ENCODE measurements around the gene SYT6.

SYT6 gene

DNA sequence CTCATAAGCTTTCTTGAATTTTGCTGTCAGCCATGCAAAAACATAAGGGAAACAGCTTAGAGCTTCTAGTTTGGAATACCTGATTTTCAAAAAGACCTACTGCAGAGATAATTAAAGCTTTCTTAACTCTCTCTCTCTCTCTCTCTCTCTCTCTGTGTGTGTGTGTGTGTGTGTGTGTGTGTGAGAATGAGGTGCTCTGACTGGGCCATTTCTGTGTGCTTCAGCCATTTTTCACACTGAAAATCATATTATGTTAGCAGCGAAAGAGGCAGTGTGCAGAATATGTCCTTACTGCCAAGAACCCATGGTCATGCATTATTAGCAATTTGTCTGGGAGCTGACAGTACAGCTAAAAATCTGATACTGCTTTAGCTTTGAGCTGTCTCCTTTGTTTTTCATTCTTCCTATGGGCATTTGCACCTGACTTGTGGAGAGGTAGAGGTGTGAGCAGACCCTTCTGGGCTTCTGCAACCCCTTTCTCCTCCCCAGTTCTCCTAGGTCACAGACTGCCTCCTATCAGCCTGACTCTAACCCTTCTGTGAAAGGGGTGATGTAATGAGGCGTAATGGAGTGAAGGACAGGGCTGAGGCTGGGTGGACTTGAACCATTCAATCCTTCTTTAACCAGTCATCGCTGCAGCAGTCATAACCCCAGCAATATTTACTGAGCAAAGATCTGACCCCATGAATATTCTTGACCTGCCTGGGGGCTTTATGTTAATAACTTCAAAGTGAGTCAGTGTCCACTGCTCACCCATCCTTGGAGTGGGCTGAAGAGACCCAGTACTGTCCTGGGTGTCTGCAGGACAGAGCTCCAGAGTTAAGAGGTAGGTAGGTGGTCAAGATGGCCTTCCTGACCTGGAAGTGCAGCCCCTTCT, 61.2 kb downstream of the SYT6 start:
- DNase-seq (ENCODE audit: low read depth), result no peak

DNA sequence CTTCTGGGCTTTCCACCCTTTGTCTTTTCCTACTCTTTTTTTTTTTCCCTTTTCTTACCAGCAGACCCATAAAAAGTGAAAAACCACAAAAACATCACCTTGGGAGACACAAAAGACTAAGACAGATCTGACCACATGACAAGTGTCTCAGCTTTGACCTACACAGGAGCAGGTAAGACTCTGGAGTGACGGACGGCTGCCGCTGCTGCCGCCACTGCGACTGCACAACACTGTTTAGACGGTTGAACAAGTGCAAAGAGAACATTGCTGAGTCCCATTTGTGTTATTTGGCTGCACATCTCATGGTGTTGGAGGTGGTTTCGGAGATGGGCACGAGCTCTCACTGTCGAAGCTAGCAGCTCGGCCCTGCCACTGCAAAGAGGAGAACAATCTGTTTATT, 62.0 kb downstream of the SYT6 start:
- no peak for DNase-seq (ENCODE audit: low read depth)

DNA sequence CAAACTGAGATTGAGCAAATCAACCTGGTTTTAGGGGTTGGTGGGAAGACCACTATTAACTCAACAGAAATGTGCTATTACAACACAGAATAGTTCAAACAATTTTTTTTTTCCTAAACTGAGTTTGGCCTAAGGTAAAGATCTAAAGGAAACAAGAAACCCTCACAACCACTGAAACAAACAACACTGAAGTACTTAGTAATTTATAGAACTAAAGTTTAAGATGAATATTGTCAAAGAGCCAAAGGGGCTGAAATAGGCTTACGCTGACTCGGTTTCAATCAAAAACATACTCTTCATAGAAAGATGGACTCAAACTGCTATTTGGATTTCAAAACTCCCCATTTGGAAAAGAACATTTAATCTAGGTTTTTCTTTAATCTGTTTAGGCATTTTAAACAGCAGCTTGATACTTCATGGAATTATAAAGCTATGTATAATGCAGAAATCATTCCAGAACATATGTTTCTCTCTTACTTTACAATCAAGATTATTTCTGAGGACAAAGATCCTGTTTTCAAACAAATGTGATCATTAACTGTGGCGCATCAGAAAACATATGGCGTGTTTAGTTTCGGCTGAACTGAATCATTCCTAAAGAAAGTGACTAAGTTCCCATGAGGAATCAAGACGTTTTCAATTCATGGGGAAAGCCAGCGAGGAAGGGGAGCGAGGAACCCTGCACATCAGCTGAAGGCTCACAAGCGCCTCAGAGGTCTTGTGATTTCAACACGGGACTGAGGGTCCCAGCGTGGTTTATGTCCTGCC, 62.7 kb downstream of the SYT6 start:
- DNase-seq (ENCODE audit: low read depth), result no peak

DNA sequence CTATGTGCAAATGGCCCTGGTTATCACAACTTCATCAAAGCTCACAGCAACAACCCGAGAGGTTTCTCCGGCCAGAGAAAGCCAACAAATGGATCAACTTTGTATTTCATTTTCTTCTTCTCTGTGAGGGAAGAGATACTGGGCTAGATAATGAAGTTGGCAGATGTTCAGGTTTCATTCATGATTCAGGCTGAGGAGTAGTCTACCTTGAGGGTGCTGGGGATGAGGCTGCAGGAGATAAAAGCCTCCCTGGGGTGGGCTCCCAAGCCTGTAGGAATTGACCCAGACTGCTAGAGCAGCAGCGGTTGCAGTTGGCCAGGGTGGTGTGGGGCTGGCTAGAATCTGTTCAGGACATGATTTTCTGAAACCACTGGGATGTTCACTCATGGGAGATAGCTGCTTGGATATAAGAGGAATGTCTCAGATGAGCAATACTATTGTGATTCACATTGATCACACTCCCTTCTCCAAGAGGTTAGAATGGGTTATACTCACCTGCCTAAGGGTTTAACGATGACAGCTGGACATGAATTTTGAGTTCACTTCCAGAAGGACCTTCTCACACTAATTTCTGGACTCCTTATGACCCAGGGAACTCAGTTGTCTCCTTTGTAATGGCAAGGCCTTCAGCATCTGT, 64.0 kb downstream of the SYT6 start:
- no peak for DNase-seq (ENCODE audit: low read depth)

DNA sequence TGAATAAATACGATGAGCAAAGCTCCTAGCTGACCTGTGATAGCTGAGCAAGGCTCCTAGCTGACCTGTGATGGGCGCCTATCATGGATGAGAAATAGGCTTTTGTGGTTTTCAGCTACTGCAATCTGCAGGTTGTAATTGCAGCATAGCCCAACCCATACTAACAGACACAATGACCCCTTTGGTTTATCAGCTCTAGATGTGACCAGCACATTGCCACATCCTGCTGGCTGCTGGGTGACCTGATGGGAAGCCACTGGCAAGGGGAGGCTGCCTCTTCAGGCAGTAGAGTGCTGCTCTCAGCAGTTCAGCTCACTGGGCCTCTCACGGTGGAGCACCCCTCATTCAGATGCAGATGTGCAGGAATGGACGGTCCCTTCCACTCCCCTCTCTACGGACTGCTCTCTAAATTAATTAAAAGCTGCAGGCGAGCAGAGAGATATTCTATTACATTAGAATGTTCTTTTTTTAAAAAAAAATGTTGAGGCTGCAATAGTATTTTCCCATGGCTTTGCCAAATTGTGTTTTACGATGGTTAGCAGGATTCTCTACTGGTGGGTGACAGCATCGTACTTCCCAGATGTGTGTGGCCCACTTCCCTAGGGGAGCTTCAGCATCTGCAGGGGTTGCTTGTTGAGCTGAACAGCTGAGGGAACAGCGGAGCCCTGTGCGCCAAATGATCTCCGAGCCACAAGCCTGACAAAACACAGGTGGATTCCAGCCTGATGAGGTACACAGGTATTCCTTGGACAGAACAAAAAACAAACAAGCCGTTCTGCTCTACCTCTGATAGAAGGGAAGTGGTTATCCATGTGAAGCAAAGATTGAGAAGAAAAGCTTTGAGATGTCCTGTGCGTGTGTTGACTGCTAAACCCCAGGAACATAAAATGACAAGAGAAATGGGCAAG, 65.0 kb downstream of the SYT6 start:
- DNase-seq (ENCODE audit: low read depth), result no peak

DNA sequence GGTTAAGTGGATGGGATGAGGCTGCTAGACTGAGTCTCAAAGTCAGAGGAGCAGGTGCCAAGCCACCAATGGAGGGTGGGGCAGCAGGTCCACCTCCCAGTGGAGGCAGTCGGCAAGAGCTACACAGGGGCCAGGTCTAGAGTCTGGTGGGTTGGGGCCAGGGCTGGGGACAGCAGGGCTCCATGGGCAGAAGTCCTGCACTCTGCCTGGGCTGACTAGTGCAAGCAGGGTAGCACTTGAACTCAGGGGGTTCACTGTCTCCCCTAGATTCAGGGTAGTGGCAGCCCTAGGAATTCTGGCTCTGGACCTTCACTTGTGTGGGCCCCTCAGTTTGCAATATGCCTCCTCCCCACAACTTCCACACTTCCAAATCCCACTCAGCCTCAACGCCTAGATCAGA, 66.2 kb downstream of the SYT6 start:
- DNase-seq (ENCODE audit: low read depth), result no peak

DNA sequence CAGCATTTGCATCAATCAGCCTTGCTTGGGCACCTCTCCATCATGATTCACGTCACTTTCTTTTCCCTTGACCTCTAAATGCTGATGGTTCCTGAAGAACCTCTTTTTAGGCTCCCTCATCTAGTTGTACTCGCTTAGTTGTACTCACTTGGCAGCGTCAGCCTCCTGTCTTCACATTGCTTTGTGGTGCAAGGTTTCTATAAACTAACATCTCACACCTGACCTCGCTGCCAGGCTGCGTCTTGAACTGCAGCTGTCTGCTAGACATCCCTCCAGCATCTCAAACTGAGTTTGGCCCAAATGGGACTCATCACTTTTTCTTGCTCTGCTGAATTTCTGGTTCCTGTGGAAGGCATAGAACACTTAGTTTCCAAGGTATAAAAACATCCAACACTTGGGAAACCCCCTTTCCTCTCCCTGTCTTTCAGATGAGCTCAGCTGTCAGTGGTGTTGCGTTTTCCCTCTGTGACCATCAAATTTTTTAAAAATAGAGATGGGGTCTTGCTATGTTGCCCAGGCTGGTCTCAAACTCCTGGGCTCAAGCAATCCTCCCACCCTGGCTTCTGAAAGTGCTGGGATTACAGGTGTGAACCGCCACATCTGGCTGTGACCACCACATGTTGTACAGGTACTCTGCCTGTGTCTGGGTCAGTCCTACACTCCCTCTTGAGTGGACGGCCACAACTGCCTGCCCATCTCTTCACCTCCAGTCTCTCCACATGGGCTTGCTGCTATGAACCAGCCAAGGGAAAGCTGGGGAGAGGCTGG, 66.9 kb downstream of the SYT6 start:
- no peak for DNase-seq (ENCODE audit: low read depth)

DNA sequence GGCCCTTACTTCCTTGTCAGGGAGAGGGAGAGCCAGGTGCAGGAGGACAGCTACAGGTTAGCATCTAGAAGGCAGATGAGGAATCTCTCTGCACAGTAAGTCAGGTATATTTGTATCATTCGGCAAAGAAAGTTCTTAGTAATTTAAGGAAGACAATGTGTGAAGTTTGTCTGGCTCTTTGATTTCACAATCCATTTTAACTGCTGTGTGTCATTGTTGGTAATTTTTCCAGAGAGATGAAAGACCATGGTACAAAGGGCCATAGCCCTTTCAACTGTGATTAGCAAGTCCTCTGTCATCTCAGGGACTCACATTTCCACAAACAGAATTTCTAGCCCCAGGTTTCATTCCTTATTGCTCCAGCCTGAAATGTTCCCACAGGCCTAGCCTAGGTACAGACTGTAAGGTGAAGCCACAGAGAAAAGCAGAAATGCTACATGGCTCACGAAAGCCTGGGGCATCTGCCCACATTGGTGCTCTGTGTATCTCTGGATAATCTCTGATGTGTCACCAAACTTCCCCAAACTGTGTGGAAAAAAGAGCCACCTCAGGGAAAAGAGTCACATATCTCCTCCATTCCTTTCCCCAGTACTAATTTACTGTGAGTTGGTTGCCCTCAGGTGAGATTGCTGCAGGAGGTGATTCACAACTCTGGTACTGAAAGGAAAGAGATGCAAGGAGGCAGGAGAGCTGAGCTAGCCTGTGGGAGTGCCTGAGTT, 70.6 kb downstream of the SYT6 start:
- DNase-seq (ENCODE audit: low read depth), result no peak

DNA sequence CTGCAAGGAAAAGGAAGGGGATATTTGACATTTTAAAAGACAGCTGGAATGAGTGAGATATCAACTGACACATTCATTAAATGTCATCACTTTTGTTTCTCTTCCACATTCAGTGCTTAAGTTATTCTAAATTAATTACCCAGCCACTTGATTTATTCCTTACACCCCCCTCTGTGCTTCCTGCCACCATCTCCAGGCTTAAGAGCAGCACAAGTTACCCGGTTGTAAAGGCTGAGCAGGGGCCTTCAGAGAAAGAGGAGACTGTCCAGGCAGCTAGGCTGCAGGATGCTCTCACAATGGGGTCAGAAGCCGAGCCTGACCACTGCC, 71.4 kb downstream of the SYT6 start:
- DNase-seq (ENCODE audit: low read depth), result no peak

DNA sequence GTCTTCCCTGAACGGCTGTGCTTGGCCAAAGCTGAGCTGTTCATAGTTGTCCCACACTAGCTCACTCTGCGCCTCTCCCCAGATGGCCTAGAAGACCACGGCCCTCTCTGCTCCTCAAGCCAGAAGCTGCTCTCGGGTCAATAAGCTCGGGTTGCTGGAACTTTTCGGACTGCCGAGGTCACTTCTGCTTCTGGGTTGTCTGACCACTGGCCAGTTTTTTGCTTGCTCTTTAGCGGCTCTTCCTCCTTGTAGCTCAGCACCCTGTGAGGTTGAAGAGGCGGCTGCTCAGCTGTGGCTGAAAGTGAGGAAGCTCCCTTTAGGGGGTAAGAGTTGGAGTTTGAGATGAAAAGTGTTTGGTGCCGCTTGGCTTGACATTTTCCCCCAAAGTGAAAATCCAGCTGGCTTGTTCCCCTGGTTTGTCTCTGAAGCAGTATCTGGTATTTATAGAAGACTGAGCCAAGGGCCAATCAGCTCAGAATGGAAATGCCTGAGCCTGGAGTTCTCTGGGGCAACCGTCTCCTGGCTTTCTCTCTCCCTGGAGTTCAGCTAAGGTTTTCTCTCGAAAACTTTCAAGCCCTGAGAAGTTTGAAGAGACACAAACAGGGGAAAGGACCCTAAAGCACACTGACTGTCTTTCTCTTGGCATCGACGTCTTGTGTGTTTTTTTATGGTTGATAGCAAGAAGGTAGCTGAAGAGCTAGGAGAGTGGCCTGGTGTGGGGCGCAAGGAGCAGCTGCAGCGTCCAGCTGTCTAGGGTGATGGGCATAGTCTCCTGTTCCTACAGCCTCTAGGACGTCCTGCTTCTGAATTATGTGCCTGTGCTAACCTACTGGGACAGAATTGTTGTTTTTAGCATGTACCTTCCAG, 72.0 kb downstream of the SYT6 start:
- no peak for DNase-seq (ENCODE audit: low read depth)

DNA sequence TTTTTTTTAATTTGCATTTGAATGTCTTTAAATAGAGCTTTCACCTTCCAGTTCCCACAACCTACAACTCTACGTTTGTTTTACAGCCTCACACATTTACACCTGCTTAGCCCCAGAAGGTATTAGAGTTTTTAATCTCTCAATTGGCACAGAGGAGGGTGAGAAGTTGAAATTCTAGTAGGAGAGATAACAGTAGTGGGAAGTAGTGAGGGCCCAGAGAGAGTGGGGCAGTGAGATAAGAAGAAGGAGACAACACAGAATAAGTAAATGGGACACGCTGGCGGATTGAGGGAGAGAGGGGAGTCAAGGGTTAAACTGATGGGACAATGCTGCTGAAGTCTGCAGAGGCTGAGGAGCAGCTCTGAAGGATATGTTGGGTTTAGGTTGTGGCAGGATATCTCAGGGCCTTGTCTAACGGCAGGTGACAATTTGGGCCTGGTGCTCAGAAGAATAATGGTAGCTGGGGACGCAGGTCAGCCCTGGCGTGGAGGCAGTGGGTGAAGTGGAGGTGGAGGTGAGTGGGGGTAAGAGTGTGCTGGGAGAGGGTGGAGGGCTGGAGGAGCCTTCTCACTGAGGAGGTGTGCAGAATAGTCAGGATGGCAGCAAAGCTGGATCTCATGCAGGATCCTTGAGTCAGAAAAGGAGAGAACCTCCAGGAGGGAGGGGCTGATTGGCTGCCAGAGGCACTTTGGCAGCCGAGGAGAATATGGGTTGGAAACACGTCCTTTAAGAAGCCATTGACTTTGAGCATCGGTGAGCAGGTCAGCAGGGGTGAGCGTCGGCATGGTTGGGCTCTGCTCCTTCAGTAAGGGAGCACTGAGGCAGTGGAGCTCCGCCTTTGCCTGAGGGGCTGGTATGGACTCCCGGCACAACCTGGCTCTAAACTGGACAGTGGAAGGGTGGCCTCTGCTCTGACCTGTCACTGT, 72.9 kb downstream of the SYT6 start:
- DNase-seq (ENCODE audit: low read depth), result no peak

DNA sequence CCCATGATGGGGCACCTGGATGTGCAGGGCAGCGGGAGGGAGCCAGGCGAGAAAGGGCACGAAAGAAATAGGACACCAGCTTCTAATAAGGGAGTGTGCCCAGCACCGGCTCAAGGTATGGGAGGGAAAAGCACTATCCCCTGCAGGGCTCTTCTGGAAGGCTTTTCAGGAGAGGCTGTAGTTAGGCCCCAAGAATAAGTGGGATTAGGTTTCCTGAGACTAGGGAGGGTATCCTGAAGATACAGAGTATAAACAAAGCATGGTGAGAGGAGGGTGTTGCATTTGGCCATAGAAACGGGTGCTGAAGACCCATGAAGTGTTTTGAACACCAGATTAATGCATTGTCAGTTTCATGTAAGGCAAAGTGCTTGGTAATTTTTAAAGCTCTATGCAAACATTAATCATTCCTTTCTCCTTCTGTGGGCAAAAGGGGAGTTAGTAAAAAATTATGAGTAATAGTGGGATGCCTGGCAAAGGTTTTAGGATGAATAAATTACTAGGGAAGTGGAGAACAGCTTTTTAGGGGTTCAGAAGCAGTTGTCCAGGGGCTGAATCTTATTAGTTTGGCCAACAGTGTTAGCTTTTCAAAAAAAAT, 74.0 kb downstream of the SYT6 start:
- DNase-seq (ENCODE audit: low read depth), result no peak

DNA sequence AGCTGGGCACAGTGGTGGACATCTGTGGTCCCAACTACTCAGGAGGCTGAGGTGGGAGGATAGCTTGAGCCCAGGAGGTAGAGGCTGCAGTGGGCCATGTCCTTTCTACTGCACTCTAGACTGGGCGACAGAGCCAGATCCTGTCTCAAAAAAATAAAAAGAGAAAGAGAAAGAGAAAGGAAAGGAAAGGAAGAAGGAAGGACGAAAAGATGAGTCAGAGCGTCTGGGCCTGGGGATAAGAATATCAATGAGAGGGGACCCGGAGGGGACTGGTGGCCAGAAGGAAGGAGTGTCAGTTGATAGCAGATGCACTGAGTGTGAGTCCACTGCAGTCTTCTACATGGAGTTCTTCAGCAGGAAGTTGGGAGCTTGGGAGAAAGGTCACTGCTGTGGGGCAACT, 75.6 kb downstream of the SYT6 start:
- DNase-seq (ENCODE audit: low read depth), result no peak

DNA sequence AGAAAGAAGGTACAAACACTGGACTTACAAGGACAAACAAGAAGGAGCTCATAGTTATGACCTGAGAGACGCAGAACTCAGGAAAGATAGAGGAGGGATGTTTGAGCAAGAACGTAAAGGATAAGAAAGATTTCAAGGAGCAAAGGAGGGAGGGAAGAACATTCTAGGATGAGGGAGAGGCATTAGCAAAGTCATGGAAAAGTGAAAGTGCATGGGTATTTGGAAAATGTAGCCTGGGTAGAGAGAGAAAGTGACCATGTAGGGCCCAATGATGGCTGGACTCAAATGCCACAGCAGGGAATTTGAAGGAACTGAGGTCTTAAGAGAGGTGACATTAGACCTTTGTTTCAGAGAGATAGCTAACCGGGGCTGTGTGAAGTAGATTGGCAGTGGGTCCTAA, 76.5 kb downstream of the SYT6 start:
- no peak for DNase-seq (ENCODE audit: low read depth)

DNA sequence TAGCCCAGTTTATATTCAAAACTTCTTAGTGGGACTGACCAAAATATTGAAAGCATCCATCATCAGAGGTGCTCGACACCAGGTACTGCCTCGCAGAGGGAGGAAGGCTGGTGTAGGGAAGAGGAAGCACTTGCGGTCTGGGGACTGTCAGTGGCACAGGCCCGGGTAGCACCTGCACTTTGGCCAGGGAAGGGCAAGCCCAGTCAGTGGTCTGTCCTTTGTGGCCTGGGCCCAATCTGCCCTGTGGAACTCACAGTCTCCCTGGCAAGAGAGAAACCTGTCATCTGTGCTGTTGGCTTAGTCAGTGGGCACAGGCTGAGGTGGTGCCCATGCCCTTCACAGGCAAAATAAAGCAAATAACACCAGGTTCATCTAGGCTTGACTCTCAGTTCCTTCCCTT, 77.4 kb downstream of the SYT6 start:
- no peak for DNase-seq (ENCODE audit: low read depth)

DNA sequence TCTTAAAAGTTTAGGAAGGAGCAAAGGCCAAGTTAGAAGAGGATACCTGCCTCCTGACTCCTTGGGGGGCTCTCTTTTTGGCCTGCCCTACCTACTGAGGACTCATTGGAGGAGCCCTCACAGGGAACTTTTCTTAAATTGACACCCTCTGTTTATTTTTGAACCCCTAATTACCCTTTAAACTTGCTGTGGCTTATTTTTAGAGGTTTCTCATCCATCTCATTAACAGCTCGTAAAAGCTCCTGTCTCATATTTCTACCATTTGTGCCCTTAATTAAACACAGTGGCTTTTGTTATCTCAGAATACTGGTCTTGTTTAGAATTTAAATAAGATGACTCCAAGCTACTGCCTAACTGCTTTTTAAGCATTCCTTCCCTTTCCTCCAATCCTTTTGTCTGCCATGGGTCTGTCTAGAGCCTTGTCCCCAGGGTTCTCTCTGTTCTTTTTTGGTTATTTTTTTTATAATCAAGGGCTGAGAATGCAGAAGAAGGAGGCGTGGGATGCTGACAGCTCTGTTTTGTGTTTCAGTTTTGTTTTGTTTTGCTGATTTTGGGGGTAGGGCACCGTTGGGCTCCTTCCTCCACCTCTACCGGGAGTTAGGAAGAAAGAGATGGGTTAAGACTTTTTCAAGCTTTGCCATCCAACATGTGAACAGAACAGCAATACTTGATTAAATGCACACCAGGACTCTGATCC, 78.0 kb downstream of the SYT6 start:
- DNase-seq (ENCODE audit: low read depth), result no peak

DNA sequence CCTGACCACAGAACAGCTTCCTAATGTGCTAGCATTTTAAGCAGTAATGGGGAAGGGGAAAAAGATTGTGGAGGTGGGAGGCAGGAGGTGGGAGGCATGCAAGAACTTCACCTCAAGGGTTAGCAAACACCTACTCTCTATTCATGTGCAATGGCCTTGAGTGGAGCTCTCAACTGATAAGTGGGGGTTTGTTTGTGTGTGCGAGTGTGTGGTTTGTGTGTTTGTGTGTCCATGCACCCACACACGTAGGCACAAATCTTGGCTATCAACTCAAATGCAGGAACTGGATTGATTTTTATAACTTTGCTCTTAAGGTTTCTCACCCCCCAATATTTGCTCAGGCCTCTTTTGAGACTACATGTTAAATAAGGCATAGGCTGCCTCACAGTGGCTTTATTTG, 78.6 kb downstream of the SYT6 start:
- no peak for DNase-seq (ENCODE audit: low read depth)

DNA sequence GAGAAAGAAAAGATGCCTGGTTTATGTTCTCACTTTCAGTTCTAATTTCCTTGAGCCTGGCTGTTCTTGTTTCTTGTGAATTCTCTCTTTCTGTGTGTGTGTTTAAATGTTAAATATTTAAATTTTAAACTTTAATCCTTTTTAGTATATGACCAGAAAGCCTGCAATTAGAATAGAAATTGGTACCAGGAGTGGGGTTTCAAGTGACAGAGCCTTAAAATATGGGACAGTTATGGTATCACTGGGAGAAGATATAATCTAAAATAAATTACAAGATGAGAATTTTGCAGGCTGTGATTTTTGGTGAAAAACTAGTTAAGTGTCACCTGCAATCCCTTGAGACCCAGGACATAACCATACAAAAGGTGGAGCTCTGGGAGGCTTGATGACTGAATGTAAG, 81.4 kb downstream of the SYT6 start:
- no peak for DNase-seq (ENCODE audit: low read depth)

Data from activated T-cell treated with anti-CD3 and anti-CD28 coated beads for 48 hours (primary cell).